ENCODE measurements around the gene TMEM212.

TMEM212 gene

GRCh38 chr3:171842864-171843518, at the start of gene TMEM212:
Gene TMEM212, plus strand, starts transcription at chr3:171843349. Its CDS starts 35 bp downstream, at chr3:171843384.
- DNase-seq (ENCODE audit: insufficient read length, low spot score) (no peak), FAIRE-seq (no peak)
- TF ChIP-seq, protein P1, sequence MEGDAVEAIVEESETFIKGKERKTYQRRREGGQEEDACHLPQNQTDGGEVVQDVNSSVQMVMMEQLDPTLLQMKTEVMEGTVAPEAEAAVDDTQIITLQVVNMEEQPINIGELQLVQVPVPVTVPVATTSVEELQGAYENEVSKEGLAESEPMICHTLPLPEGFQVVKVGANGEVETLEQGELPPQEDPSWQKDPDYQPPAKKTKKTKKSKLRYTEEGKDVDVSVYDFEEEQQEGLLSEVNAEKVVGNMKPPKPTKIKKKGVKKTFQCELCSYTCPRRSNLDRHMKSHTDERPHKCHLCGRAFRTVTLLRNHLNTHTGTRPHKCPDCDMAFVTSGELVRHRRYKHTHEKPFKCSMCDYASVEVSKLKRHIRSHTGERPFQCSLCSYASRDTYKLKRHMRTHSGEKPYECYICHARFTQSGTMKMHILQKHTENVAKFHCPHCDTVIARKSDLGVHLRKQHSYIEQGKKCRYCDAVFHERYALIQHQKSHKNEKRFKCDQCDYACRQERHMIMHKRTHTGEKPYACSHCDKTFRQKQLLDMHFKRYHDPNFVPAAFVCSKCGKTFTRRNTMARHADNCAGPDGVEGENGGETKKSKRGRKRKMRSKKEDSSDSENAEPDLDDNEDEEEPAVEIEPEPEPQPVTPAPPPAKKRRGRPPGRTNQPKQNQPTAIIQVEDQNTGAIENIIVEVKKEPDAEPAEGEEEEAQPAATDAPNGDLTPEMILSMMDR (IDR thresholded peaks at IDR 0.05; ENCODE audit: insufficient read depth, missing control alignments), result no peak

DNA sequence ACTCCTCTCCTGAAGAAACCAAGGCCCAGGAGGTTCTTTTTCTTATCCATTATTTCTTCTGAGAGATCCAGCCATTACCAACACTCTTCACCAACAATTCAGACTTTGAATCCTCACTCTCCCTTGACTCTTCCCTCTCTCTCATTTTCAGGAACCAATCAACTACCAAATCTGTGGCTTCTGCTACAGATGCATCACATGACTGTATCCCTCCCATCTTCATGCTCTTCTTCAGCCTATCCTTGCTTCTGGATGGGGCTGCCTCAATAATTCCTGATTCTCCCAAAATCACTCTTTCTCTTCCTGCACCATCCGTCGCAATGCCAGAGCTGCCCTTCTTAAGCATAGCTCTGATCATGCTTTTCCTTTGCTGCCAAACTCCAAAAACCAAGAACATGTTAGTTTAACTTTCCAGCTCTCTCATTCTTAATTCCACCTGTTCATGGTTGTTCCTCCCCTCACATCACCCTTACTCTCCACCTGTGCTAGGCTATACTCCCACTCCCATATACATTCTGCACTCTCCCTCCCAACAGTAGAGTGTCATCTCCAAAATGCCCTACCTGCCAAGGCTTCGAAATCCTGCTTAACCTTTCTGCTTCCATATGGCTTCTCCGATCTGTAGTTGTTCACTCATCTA, 46.4 kb upstream of the TMEM212 start:
- DNase-seq (ENCODE audit: insufficient read length, low spot score) (no peak), FAIRE-seq (no peak)
- TF ChIP-seq, protein P1 (IDR thresholded peaks at IDR 0.05; ENCODE audit: insufficient read depth, missing control alignments), result no peak

GRCh38 chr3:171797265-171797679, 45.9 kb upstream of the TMEM212 start:
- no peak for DNase-seq (ENCODE audit: insufficient read length, low spot score)
- TF ChIP-seq, protein P1 (IDR thresholded peaks at IDR 0.05; ENCODE audit: insufficient read depth, missing control alignments), result no peak
- FAIRE-seq, result no peak

- DNase-seq (ENCODE audit: insufficient read length, low spot score) (no peak), FAIRE-seq (no peak)
- TF ChIP-seq, protein P1 (IDR thresholded peaks at IDR 0.05; ENCODE audit: insufficient read depth, missing control alignments), result no peak
These were observed 45.3 kb upstream of the TMEM212 start for GRCh38 chr3:171797873-171798272.

DNA sequence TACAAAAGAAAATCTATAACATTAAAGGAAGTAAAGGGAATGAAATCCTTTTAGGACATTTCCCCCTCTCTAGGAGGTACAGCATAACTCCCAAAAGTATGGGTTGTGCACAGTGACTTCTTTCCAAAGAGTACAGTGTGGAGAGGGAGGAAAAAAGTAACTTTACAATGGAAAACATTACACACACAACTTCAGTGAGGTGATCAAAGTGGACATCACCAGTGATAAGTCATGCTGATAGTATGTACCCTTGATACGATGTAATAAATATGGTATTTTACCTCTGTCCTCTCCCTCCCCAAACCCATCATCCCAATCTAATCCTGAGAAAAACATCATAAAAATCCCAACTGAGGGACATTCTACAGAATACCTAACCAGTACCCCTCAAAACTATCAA, 43.6 kb upstream of the TMEM212 start:
- no peak for DNase-seq (ENCODE audit: insufficient read length, low spot score)
- no peak for FAIRE-seq
- TF ChIP-seq, protein P1 (IDR thresholded peaks at IDR 0.05; ENCODE audit: insufficient read depth, missing control alignments), result no peak

DNA sequence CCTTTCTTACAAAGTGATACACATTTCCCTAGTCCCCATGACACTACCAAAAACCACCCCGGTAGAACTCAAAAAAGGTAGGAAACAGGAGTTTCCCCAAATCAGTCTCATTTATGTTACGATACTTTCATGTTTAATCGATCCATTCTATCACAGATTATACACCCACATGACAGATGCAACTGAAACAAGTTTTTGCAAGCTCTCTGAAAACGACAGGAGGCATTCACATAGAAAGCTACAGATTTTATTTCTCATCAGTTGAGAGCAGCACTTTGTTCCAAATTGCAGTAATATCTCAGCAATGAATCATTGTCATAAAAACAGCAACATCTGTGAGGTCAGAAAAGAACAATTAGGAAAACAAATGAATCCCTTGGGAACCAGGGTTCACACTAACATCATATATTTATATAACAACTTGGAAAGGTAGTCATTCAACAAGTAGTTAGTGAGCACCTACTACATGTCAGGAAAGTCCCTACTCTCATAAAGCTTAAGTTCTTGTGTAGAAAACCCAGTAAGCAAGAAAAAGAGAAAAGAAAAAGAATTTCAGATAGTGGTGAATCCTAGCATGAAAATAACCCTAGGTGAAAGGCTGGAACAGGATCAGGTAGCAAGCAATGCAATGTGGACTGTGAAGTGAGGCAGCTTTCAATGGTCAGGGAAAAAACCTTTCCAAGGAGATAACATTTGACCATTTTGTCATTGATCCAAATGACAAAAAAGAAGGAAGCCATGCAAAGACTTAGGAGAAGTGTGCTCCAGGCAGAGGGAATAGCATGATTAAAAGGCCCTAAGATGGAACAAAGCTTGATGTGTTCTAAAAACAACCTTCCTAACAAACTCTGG, 41.2 kb upstream of the TMEM212 start:
- FAIRE-seq, result no peak
- DNase-seq (ENCODE audit: insufficient read length, low spot score), result no peak
- TF ChIP-seq, protein P1 (IDR thresholded peaks at IDR 0.05; ENCODE audit: insufficient read depth, missing control alignments), result no peak

All from D721Med (cell line).